Erythroblast (primary cell): ENCODE results near the gene DDX31.

Experiments used
- GATA1 ChIP-seq: IDR thresholded peaks from 2 replicates; pipeline ENCODE4 v1.6.1; 2011; ENCODE audit warnings: low read depth, mild to moderate bottlenecking, control low read depth, low read length, moderate library complexity
- POLR2A ChIP-seq: IDR thresholded peaks from 2 replicates; pipeline ENCODE4 v1.6.1; 2011; ENCODE audit warnings: mild to moderate bottlenecking, low read length

DNA sequence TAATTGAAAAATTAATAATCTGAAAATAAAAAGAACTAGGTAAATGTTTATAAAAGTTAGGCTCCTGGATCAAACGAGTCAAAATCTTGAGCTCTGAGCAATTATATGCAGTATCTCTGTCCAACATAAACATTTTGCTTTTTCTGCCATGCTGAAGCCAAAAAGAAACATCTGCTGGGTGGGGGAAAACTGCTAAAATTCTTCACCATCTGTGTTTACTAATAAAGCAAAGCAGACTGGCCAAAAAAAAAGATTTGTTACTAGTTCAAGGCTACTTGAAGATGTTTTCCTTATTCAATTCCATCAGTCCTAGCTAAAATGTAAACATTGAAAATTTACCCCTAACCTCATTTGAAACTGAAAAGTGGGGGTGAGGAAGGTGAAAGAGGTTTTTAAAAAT, 30.2 kb upstream of the DDX31 start:
- TF ChIP-seq POLR2A (no peak), GATA1 (no peak)
